GM23338 (cell line): ENCODE results near the gene GPRC5C. TPM values are rescaled to one million over a fixed set of nuclear protein-coding genes. Genes with fewer than 3 reads are reported as not detected.

Source experiments
- ATAC-seq: fragments of 200-7000 bp; cut with Tn5 transposase; 3 replicates; pipeline ENCODE4 v1.9.1; 2020
- DNase-seq: peaks from one replicate; pipeline ENCODE4 v3.0.0-alpha.2; 2015; ENCODE audit warnings: low spot score
- H2AFZ ChIP-seq: fragments of 200-600 bp; sonication (generic); 2 replicates; pipeline ENCODE4 v1.8.0; 2016; ENCODE audit warnings: antibody characterized with exemption, mild to moderate bottlenecking, moderate library complexity
- H3F3A ChIP-seq: fragments of 200-600 bp; sonication (generic); replicated peaks from 2 replicates; pipeline ENCODE4 v1.8.0; 2017; ENCODE audit warnings: antibody characterized with exemption, mixed run types, low read depth
- H3K27ac ChIP-seq: fragments of 200-600 bp; sonication (generic); 2 replicates; pipeline ENCODE4 v1.6.1; 2016; ENCODE audit warnings: low read depth
- H3K27me3 ChIP-seq: fragments of 200-600 bp; sonication (generic); 2 replicates; pipeline ENCODE4 v1.8.0; 2016; ENCODE audit warnings: mild to moderate bottlenecking, mixed run types, moderate library complexity; ENCODE audit not compliant: insufficient read depth
- H3K36me3 ChIP-seq: fragments of 200-600 bp; sonication (generic); 2 replicates; pipeline ENCODE4 v1.8.0; 2016; ENCODE audit warnings: mild to moderate bottlenecking; ENCODE audit not compliant: insufficient read depth
- H3K4me1 ChIP-seq: fragments of 200-600 bp; sonication (generic); 2 replicates; pipeline ENCODE4 v1.8.0; 2016; ENCODE audit warnings: mild to moderate bottlenecking, moderate library complexity; ENCODE audit not compliant: insufficient read depth
- H3K4me2 ChIP-seq: fragments of 200-600 bp; sonication (generic); 2 replicates; pipeline ENCODE4 v1.7.1; 2017; ENCODE audit warnings: mixed run types
- H3K4me3 ChIP-seq: fragments of 200-600 bp; sonication (generic); 2 replicates; pipeline ENCODE4 v1.6.1; 2016; ENCODE audit warnings: mixed run types
- H3K79me2 ChIP-seq: fragments of 200-600 bp; sonication (generic); replicated peaks from 2 replicates; pipeline ENCODE4 v1.8.0; 2017; ENCODE audit warnings: mild to moderate bottlenecking; ENCODE audit not compliant: insufficient read depth
- H3K9me2 ChIP-seq: fragments of 200-600 bp; sonication (generic); 2 replicates; pipeline ENCODE4 v1.8.0; 2017; ENCODE audit not compliant: insufficient read depth
- H4K20me1 ChIP-seq: fragments of 200-600 bp; sonication (generic); replicated peaks from 2 replicates; pipeline ENCODE4 v1.8.0; 2017; ENCODE audit warnings: mild to moderate bottlenecking; ENCODE audit not compliant: insufficient read depth
- H3K27ac Mint-ChIP-seq: 2 replicates; pipeline ENCODE4 v1.8.0; 2020; ENCODE audit warnings: inconsistent platforms, mild to moderate bottlenecking, moderate library complexity, mixed read lengths
- H3K27me3 Mint-ChIP-seq: 3 replicates; pipeline ENCODE4 v1.8.0; 2022; ENCODE audit warnings: low read depth, mild to moderate bottlenecking, moderate library complexity, mixed read lengths, inconsistent platforms; ENCODE audit not compliant: insufficient read depth, poor library complexity
- H3K36me3 Mint-ChIP-seq: 3 replicates; pipeline ENCODE4 v1.8.0; 2021; ENCODE audit warnings: low read depth, mild to moderate bottlenecking, inconsistent platforms, moderate library complexity, mixed read lengths
- H3K4me1 Mint-ChIP-seq: 3 replicates; pipeline ENCODE4 v1.8.0; 2020; ENCODE audit warnings: mild to moderate bottlenecking, inconsistent platforms, mixed read lengths
- H3K4me3 Mint-ChIP-seq: 3 replicates; pipeline ENCODE4 v1.8.0; 2021; ENCODE audit warnings: moderate library complexity, mild to moderate bottlenecking, inconsistent platforms, mixed read lengths
- H3K9me3 Mint-ChIP-seq: 3 replicates; pipeline ENCODE4 v1.8.0; 2020; ENCODE audit warnings: moderate library complexity, mild to moderate bottlenecking, inconsistent platforms, mixed read lengths
- EZH2 ChIP-seq: fragments of 200-600 bp; sonication (generic); IDR thresholded peaks from one replicate; pipeline ENCODE4 v1.8.0; 2017; ENCODE audit warnings: antibody characterized with exemption, mild to moderate bottlenecking, low read depth; ENCODE audit not compliant: unreplicated experiment
- EZH2phosphoT487 ChIP-seq: fragments of 200-600 bp; sonication (generic); IDR thresholded peaks from one replicate; pipeline ENCODE4 v1.8.1; 2018; ENCODE audit warnings: antibody characterized with exemption; ENCODE audit not compliant: unreplicated experiment
- NANOG ChIP-seq: IDR thresholded peaks from 2 replicates; pipeline ENCODE4 v1.6.1; 2016; ENCODE audit warnings: antibody characterized with exemption, borderline replicate concordance
- REST ChIP-seq: IDR thresholded peaks from one replicate; pipeline ENCODE4 v1.6.1; 2018; ENCODE audit warnings: antibody characterized with exemption; ENCODE audit not compliant: unreplicated experiment
- ZNF114 ChIP-seq: fragments of 250-450 bp; sonication (Bioruptor Pico); IDR thresholded peaks from 2 replicates; pipeline ENCODE4 v1.5.0; 2020; ENCODE audit warnings: mild to moderate bottlenecking, moderate library complexity
- polyA plus RNA-seq: library from polyadenylated mRNA; unstranded; fragments of >200 nt; fragmentation: Nextera tagmentation; extraction: Ambion mirVana; gene quantifications from 2 replicates; pipeline ENCODE4 v1.2.1, GENCODE V29; 2016
- total RNA-seq: library from RNA; depleted of rRNA; stranded (reverse); fragments of >200 nt; shearing (Covaris generic); gene quantifications from 2 replicates; pipeline ENCODE4 v1.2.3, GENCODE V29; 2014
- TF ChIP-seq, protein P1 (sequence below), 2 experiments: fragments of 200-600 bp in 1 of 2; sonication (generic) in 1 of 2; conservative IDR thresholded peaks; 2 replicates each; pipeline versions ENCODE4 v1.5.1 to v1.6.1; 2016 to 2017; ENCODE audit warnings: antibody characterized with exemption in 2 of 2, low read depth in 2 of 2, mild to moderate bottlenecking in 2 of 2, moderate library complexity in 1 of 2

Gene GPRC5C
- total and polyA plus RNA-seq, 2 experiments from 2014 or later, result 9.0 to 22.4 TPM

GRCh38 chr17:74452033-74452840 is 20.3 kb downstream of the GPRC5C start (continued):
- TF ChIP-seq EZH2, result no peak

GRCh38 chr17:74452841-74453661 is 21.2 kb downstream of the GPRC5C start:
- Mint-ChIP-seq H3K4me3 (peak overlapping the region; percentile 67), H3K27ac (no peak overlapping the region), H3K9me3 (no peaks in the 10 kb centered on the region), H3K36me3 (no peaks in the 10 kb centered on the region), H3K27me3 (peaks cover 31% of the 10 kb centered on the region), H3K4me1 (peaks cover 45% of the 10 kb centered on the region)
- peaks cover 28% of the 10 kb centered on the region for H3K27me3 ChIP-seq
- H3F3A ChIP-seq, result no peaks in the 10 kb centered on the region; the same call in 1 of the 2 replicates
- H3K27ac ChIP-seq, result no peak overlapping the region
- no peaks in the 10 kb centered on the region for H3K36me3 ChIP-seq
- H4K20me1 ChIP-seq, result no peaks in the 10 kb centered on the region
- H3K79me2 ChIP-seq, result no peaks in the 10 kb centered on the region
- no peak for DNase-seq
- no peaks in the 10 kb centered on the region for H3K9me2 ChIP-seq
- peaks cover 18% of the 10 kb centered on the region for H3K4me1 ChIP-seq
- H2AFZ ChIP-seq, result peak overlapping the region; percentile 87; the same call in 1 of the 2 replicates
- H3K4me2 ChIP-seq, result peak overlapping the region; percentile 94
- peak; percentile 7 for ATAC-seq
- peak overlapping the region; percentile 66 for H3K4me3 ChIP-seq
- TF ChIP-seq NANOG (no peak), REST (peak; percentile 48)

DNA sequence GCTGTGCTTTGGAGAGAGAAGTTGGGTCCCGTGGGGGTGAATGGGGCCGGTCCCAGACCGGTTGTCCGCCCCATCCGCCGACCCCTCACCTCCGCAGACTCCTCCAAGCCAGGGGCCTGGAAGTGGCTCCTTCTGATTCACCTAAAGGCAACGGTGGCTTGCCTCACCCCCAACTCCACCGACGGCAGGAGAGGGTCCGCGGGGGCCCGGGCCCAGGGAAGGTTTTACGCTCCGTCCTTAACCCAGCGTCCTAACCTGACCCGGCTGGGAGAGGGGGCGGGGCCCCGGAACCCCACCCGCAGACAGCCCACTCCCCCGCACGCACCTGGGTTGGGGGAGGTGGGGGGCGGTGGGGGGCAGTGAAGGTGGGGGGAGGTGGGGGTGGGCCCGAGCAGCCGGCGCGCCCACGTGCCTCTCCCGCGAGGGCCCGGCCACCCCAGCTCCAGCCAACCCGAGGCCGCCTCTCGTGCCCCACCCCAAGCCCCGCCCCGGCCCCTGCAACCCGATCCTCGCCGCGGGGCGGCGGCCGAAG is 21.8 kb downstream of the GPRC5C start:
- ATAC-seq (peak; percentile 45), DNase-seq (no peak)
- H3K4me3 Mint-ChIP-seq, result peak overlapping the region; percentile 67
- Histone ChIP-seq H3K79me2 (no peaks in the 10 kb centered on the region), H4K20me1 (no peaks in the 10 kb centered on the region), H3K36me3 (no peaks in the 10 kb centered on the region), H3K4me2 (peak overlapping the region; percentile 94), H2AFZ (peak overlapping the region; percentile 87; the same call in 1 of the 2 replicates), H3F3A (no peaks in the 10 kb centered on the region; the same call in 1 of the 2 replicates), H3K4me3 (peak overlapping the region; percentile 66), H3K9me2 (no peaks in the 10 kb centered on the region), H3K4me1 (peaks cover 18% of the 10 kb centered on the region), H3K27me3 (peaks cover 28% of the 10 kb centered on the region), H3K27ac (no peak overlapping the region)
- H3K36me3 Mint-ChIP-seq, result no peaks in the 10 kb centered on the region
- no peaks in the 10 kb centered on the region for H3K9me3 Mint-ChIP-seq
- H3K27ac Mint-ChIP-seq, result no peak overlapping the region
- peaks cover 45% of the 10 kb centered on the region for H3K4me1 Mint-ChIP-seq
- TF ChIP-seq, protein P1, sequence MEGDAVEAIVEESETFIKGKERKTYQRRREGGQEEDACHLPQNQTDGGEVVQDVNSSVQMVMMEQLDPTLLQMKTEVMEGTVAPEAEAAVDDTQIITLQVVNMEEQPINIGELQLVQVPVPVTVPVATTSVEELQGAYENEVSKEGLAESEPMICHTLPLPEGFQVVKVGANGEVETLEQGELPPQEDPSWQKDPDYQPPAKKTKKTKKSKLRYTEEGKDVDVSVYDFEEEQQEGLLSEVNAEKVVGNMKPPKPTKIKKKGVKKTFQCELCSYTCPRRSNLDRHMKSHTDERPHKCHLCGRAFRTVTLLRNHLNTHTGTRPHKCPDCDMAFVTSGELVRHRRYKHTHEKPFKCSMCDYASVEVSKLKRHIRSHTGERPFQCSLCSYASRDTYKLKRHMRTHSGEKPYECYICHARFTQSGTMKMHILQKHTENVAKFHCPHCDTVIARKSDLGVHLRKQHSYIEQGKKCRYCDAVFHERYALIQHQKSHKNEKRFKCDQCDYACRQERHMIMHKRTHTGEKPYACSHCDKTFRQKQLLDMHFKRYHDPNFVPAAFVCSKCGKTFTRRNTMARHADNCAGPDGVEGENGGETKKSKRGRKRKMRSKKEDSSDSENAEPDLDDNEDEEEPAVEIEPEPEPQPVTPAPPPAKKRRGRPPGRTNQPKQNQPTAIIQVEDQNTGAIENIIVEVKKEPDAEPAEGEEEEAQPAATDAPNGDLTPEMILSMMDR (conservative IDR thresholded peaks at IDR 0.05; ENCODE audit: low read depth in 2 of 2), result no peak
- TF ChIP-seq ZNF114 (CRISPR knock-in tag) (no peak), EZH2phosphoT487 (no peak)
- peaks cover 31% of the 10 kb centered on the region for H3K27me3 Mint-ChIP-seq
